ENCODE results near the gene CLBA1. TPM values are rescaled to one million over a fixed set of nuclear protein-coding genes. Genes with fewer than 3 reads are reported as not detected.

Gene CLBA1
- total and polyA plus RNA-seq, 2 donors (not counting 1 experiment from before 2014, with no cell fraction given): 0.63 to 5.5 TPM

GRCh38 chr14:104974665-104975390, 10.8 kb upstream of the CLBA1 start:
- peaks cover 20 to 24% of the 10 kb centered on the region in 2 donors for H3K4me1 ChIP-seq (ENCODE audit: control insufficient read depth in 2 of 2, insufficient read depth in 2 of 2, low read length in 2 of 2)
- H3K9me3 ChIP-seq (ENCODE audit: control extremely low read depth in 1 of 3, control insufficient read depth in 2 of 3, insufficient read depth in 1 of 3, low read length in 2 of 3): peaks cover 0 to 11% (median 0%) of the 10 kb centered on the region in 3 donors
- ChIA-PET CTCF (interaction anchor here (0.6 to 6.7 kb wide), 18 partner anchors 11 to 144 kb away, joined by 3 to 132 read pairs (median 4); partner anchors contain the start of genes CDCA4, CLBA1, GPR132 and PLD4), POLR2A (interaction anchor here (0.8 kb wide), 1 partner anchor 46 kb away, joined by 3 read pairs; the partner anchor contains the start of gene CDCA4)
- peaks cover 12% of the 10 kb centered on the region for H3K4me1 Mint-ChIP-seq
- 93% methylated on average over 10 of the region's 14 CpGs for WGBS (ENCODE audit: insufficient coverage)
- H3K79me2 ChIP-seq (ENCODE audit: control insufficient read depth, insufficient read depth, low read length): no peaks in the 10 kb centered on the region
- H3K9me3 Mint-ChIP-seq (ENCODE audit: insufficient read depth): no peaks in the 10 kb centered on the region
- no peak overlapping the region for H3K27ac ChIP-seq (ENCODE audit: low read length in 2 of 2)
- ATAC-seq (ENCODE audit: low read depth) (no peak), DNase-seq (no peak)
- no peak overlapping the region for H3K4me2 ChIP-seq (replicated peaks; ENCODE audit: low read depth, low read length, poor library complexity, severe bottlenecking)
- no peaks in the 10 kb centered on the region for H3K36me3 ChIP-seq (replicated peaks in 1 of 2; ENCODE audit: control extremely low read depth in 1 of 2, control insufficient read depth in 1 of 2, extremely low read depth in 1 of 2, insufficient read depth in 2 of 2, low read length in 1 of 2)
- H3K27ac Mint-ChIP-seq: no peak overlapping the region
- H2AFZ ChIP-seq (ENCODE audit: insufficient read depth, low read depth, low read length, poor library complexity, severe bottlenecking): no peak overlapping the region
- H3K4me3 ChIP-seq (ENCODE audit: control extremely low read depth in 1 of 5, extremely low read depth in 1 of 5, insufficient read depth in 1 of 5, low read depth in 2 of 5, low read length in 4 of 5): no peak overlapping the region
- H4K20me1 ChIP-seq (ENCODE audit: control insufficient read depth, insufficient read depth, low read length, poor library complexity, severe bottlenecking): peaks cover 9% of the 10 kb centered on the region
- intact Hi-C loops (cut with micrococcal nuclease): no loop called here
- no peak overlapping the region for H3K9ac ChIP-seq (ENCODE audit: low read length)
- peaks cover 0 to 32% (median 15%) of the 10 kb centered on the region in 4 experiments for H3K27me3 ChIP-seq (replicated peaks in 1 of 4; ENCODE audit: control extremely low read depth in 1 of 4, control insufficient read depth in 3 of 4, insufficient read depth in 4 of 4, low read length in 3 of 4)
- H3K27me3 Mint-ChIP-seq: peaks cover 26% of the 10 kb centered on the region
- no peak for TF ChIP-seq EZH2 (IDR thresholded peaks at IDR 0.05; ENCODE audit: borderline replicate concordance, insufficient read depth, low read depth, low read length, poor library complexity, severe bottlenecking)
- TF ChIP-seq, protein P1, sequence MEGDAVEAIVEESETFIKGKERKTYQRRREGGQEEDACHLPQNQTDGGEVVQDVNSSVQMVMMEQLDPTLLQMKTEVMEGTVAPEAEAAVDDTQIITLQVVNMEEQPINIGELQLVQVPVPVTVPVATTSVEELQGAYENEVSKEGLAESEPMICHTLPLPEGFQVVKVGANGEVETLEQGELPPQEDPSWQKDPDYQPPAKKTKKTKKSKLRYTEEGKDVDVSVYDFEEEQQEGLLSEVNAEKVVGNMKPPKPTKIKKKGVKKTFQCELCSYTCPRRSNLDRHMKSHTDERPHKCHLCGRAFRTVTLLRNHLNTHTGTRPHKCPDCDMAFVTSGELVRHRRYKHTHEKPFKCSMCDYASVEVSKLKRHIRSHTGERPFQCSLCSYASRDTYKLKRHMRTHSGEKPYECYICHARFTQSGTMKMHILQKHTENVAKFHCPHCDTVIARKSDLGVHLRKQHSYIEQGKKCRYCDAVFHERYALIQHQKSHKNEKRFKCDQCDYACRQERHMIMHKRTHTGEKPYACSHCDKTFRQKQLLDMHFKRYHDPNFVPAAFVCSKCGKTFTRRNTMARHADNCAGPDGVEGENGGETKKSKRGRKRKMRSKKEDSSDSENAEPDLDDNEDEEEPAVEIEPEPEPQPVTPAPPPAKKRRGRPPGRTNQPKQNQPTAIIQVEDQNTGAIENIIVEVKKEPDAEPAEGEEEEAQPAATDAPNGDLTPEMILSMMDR (IDR thresholded peaks at IDR 0.05): no peak
- no peak overlapping the region for H3K4me3 Mint-ChIP-seq

Data from B cell (primary cell).